K562 (cell line): ENCODE results near the gene GPATCH2. TPM values are rescaled to one million over a fixed set of nuclear protein-coding genes. Genes with fewer than 3 reads are reported as not detected.

ENCODE experiments used
- ATAC-seq: fragments of 200-7000 bp; cut with Tn5 transposase; 3 replicates; pipeline ENCODE4 v1.9.1; 2020; ENCODE audit warnings: moderate library complexity
- BruUV-seq: library from RNA; stranded (reverse); fragments of 400-500 nt; replicated peaks from 2 replicates; lab custom pipeline; 2021; lab: Mats Ljungman, UMichigan
- CTCF ChIA-PET: fragments of 300-600 bp; formaldehyde crosslinking; extraction: SDS; loops from one replicate; lab custom pipeline; 2021; ENCODE audit warnings: low intra/inter-chr PET ratio; lab: Yijun Ruan, JAX
- POLR2A ChIA-PET: fragments of 300-600, 350-650 bp; sonication (Branson Sonifier 250); formaldehyde crosslinking; extraction: SDS; loops from one replicate; lab custom pipeline; 2021; ENCODE audit warnings: antibody characterized with exemption, inconsistent platforms; lab: Yijun Ruan, JAX
- DNase-seq, 4 experiments: peaks; one replicate each; pipeline versions ENCODE4 v3.0.0 to v3.0.0-alpha.2; 2011 to 2018; ENCODE audit warnings: low spot score in 3 of 4, mixed read lengths in 3 of 4; ENCODE audit errors: extremely low read depth in 1 of 4
- FAIRE-seq: peaks from 2 replicates; lab custom pipeline; 2011; peaks lifted over from hg19 to GRCh38; lab: Jason Lieb, UNC
- H2AFZ ChIP-seq: 2 replicates; pipeline ENCODE4 v1.6.0; 2011; ENCODE audit warnings: low read depth, low read length, control low read depth, inconsistent platforms
- H3K27ac ChIP-seq: fragments of 200-600 bp; 3 replicates; pipeline ENCODE4 v1.8.0; 2011; ENCODE audit warnings: low read depth, mild to moderate bottlenecking, control low read depth, inconsistent platforms, low read length, moderate library complexity, mixed read lengths; ENCODE audit errors: extremely low read depth
- H3K27me3 ChIP-seq, 2 experiments: fragments of 300-600 bp in 1 of 2; 2 replicates in 1 of 2; 3 replicates in 1 of 2; pipeline versions ENCODE4 v1.6.0 to v1.8.0; 2011; ENCODE audit warnings: inconsistent platforms in 2 of 2, low read length in 2 of 2, mild to moderate bottlenecking in 1 of 2, mixed read lengths in 1 of 2, moderate library complexity in 1 of 2; ENCODE audit not compliant: control insufficient read depth in 2 of 2, insufficient read depth in 2 of 2
- H3K36me3 ChIP-seq: fragments of 300-600 bp; 3 replicates; pipeline ENCODE4 v1.8.0; 2011; ENCODE audit warnings: mild to moderate bottlenecking, low read length, inconsistent platforms; ENCODE audit not compliant: control insufficient read depth, insufficient read depth
- H3K4me1 ChIP-seq, 2 experiments: fragments of 200-600 bp in 1 of 2; replicated peaks in 1 of 2; 2 replicates in 1 of 2; 3 replicates in 1 of 2; pipeline versions ENCODE4 v1.5.1 to v1.8.0; 2011; ENCODE audit warnings: inconsistent platforms in 2 of 2, low read length in 2 of 2, mild to moderate bottlenecking in 1 of 2, mixed read lengths in 1 of 2, moderate library complexity in 1 of 2; ENCODE audit not compliant: control insufficient read depth in 2 of 2, insufficient read depth in 2 of 2
- H3K4me2 ChIP-seq: 2 replicates; pipeline ENCODE4 v1.6.1; 2011; ENCODE audit warnings: low read length, control low read depth, inconsistent platforms, mixed read lengths; ENCODE audit not compliant: insufficient read depth
- H3K4me3 ChIP-seq: fragments of 200-600 bp; sonication (generic), shearing (Covaris generic); 2 replicates; pipeline ENCODE4 v1.5.1; 2016; ENCODE audit warnings: control low read depth, inconsistent platforms
- H3K79me2 ChIP-seq: fragments of 200-600 bp; 3 replicates; pipeline ENCODE4 v1.8.0; 2011; ENCODE audit warnings: low read length, inconsistent platforms; ENCODE audit not compliant: control insufficient read depth, insufficient read depth
- H3K9ac ChIP-seq, 2 experiments: 2 replicates each; pipeline versions ENCODE4 v1.6.0 to v1.6.1; 2011; ENCODE audit warnings: low read depth in 2 of 2, low read length in 2 of 2, control low read depth in 1 of 2, inconsistent platforms in 1 of 2, mild to moderate bottlenecking in 1 of 2, mixed read lengths in 1 of 2; ENCODE audit not compliant: insufficient read depth in 1 of 2
- H3K9me1 ChIP-seq: one replicate; pipeline ENCODE4 v1.6.0; 2011; ENCODE audit warnings: inconsistent platforms, mild to moderate bottlenecking, low read length, moderate library complexity; ENCODE audit not compliant: control insufficient read depth, insufficient read depth
- H3K9me3 ChIP-seq: replicated peaks from 2 replicates; pipeline ENCODE4 v1.5.1; 2011; ENCODE audit warnings: low read depth, low read length, inconsistent platforms; ENCODE audit not compliant: control insufficient read depth, insufficient read depth
- H4K20me1 ChIP-seq: replicated peaks from 2 replicates; pipeline ENCODE4 v1.6.1; 2011; ENCODE audit warnings: low read length, inconsistent platforms, mixed read lengths; ENCODE audit not compliant: control insufficient read depth, insufficient read depth
- HDAC1 ChIP-seq, 2 experiments: fragments of 450-650 bp; IDR thresholded peaks; 2 replicates each; pipeline ENCODE4 v1.6.1; 2016 to 2017; ENCODE audit warnings: inconsistent platforms in 1 of 2, mild to moderate bottlenecking in 1 of 2, moderate library complexity in 1 of 2
- HMGN3 ChIP-seq: IDR thresholded peaks from 2 replicates; pipeline ENCODE4 v1.6.1; 2011; ENCODE audit warnings: borderline replicate concordance, low read depth, mild to moderate bottlenecking, mixed read lengths, low read length; ENCODE audit not compliant: insufficient read length; ENCODE audit errors: extremely low read depth
- JUNB ChIP-seq: fragments of 450-650 bp; formaldehyde crosslinking; conservative IDR thresholded peaks from 2 replicates; pipeline ENCODE4 v1.4.0; 2020; ENCODE audit warnings: mild to moderate bottlenecking
- MAFK ChIP-seq: IDR thresholded peaks from 2 replicates; pipeline ENCODE4 v1.6.1; 2011; ENCODE audit warnings: low read length, improper control_type of control experiment
- NFRKB ChIP-seq: fragments of 450-650 bp; IDR thresholded peaks from 2 replicates; pipeline ENCODE4 v1.6.1; 2016; ENCODE audit warnings: low read depth
- NR2C1 ChIP-seq, 2 experiments: fragments of 450-650 bp; IDR thresholded peaks; 2 replicates each; pipeline ENCODE4 v1.6.1; 2017; ENCODE audit warnings: mild to moderate bottlenecking in 2 of 2, antibody characterized with exemption in 1 of 2, inconsistent platforms in 1 of 2, missing compliant biosample characterization in 1 of 2, missing genetic modification characterization in 1 of 2
- PTTG1 ChIP-seq: fragments of 450-650 bp; IDR thresholded peaks from 2 replicates; pipeline ENCODE4 v1.6.1; 2016; ENCODE audit warnings: low read depth, mild to moderate bottlenecking, missing genetic modification characterization, missing compliant biosample characterization
- TFAP4 ChIP-seq: sonication (generic); formaldehyde crosslinking; IDR thresholded peaks from 2 replicates; pipeline ENCODE4 v1.8.0; 2022; ENCODE audit warnings: missing genetic modification reagents, mild to moderate bottlenecking, moderate library complexity, borderline replicate concordance
- TGIF2 ChIP-seq: sonication (generic); formaldehyde crosslinking; IDR thresholded peaks from 2 replicates; pipeline ENCODE4 v1.8.1; 2022; ENCODE audit warnings: mild to moderate bottlenecking, missing genetic modification reagents, moderate library complexity
- ZBTB8A ChIP-seq: fragments of 450-650 bp; IDR thresholded peaks from 2 replicates; pipeline ENCODE4 v1.6.1; 2018; ENCODE audit warnings: mild to moderate bottlenecking, moderate library complexity; ENCODE audit not compliant: partially characterized antibody
- ZKSCAN1 ChIP-seq: fragments of 150-350 bp; IDR thresholded peaks from 2 replicates; pipeline ENCODE4 v1.6.1; 2016; ENCODE audit warnings: low read depth, low read length
- ZNF830 ChIP-seq: fragments of 250-450 bp; sonication (Bioruptor Pico); IDR thresholded peaks from 2 replicates; pipeline ENCODE4 v1.5.0; 2021; ENCODE audit warnings: mild to moderate bottlenecking
- WGBS: fragments of 100-300 bp; shearing (Covaris generic); methylation state at CpG from one replicate; pipeline ENCODE4 v1.1.6; 2016; ENCODE audit warnings: low coverage, mixed read lengths; ENCODE audit not compliant: insufficient coverage; ENCODE audit errors: missing lambda C conversion rate; 5-methylcytosine and 5-hydroxymethylcytosine counted together
- in situ Hi-C: fragments of 300-500 bp; cut with MboI; formaldehyde crosslinking; loops from 4 replicates; pipeline ENCODE4 v1.15.0; 2018; ENCODE audit warnings: inconsistent platforms, mixed read lengths
- intact Hi-C: fragments of 100-400 bp; cut with micrococcal nuclease; formaldehyde crosslinking; loops from 2 replicates; pipeline ENCODE4 v1.14.2; 2022
- polyA plus RNA-seq, 8 experiments: library from polyadenylated mRNA; depleted of rRNA in 4 of 8; stranded (reverse) in 5 of 8; unstranded in 3 of 8; fragments of >200 nt; fragmentation: Nextera tagmentation in 2 of 8; fragmentation: Illumina TruSeq in 1 of 8; extraction: Ambion mirVana in 2 of 8; extraction: Trizol in 1 of 8; gene quantifications; 2 replicates each; pipeline versions ENCODE4 v1.2.1 to v1.2.3, GENCODE V29; 2011 to 2014; ENCODE audit warnings: inconsistent platforms in 1 of 8, missing spikeins in 1 of 8
- total RNA-seq, 7 experiments: library from RNA; depleted of rRNA in 6 of 7; stranded (reverse); fragments of >200 nt in 6 of 7; fragmentation: Illumina TruSeq in 2 of 7; extraction: Trizol in 2 of 7; gene quantifications; 2 replicates each; pipeline versions ENCODE4 v1.2.1 to v1.2.3, GENCODE V29; 2011 to 2021; ENCODE audit warnings: low replicate concordance in 1 of 7
- TF ChIP-seq, protein P1 (sequence below): fragments of 450-650 bp; IDR thresholded peaks from 2 replicates; pipeline ENCODE4 v1.6.1; 2016
- TF ChIP-seq, protein P2 (sequence below): fragments of 450-650 bp; formaldehyde crosslinking; conservative IDR thresholded peaks from 2 replicates; pipeline ENCODE4 v1.4.0; 2022; ENCODE audit warnings: mild to moderate bottlenecking, missing genetic modification characterization

Gene GPATCH2
- total and polyA plus RNA-seq, 9 of the 15 experiments (the other 6 are each of a cell fraction or from before 2014, with no cell fraction given), result 0.38 to 2.0 (median 0.55) TPM

DNA sequence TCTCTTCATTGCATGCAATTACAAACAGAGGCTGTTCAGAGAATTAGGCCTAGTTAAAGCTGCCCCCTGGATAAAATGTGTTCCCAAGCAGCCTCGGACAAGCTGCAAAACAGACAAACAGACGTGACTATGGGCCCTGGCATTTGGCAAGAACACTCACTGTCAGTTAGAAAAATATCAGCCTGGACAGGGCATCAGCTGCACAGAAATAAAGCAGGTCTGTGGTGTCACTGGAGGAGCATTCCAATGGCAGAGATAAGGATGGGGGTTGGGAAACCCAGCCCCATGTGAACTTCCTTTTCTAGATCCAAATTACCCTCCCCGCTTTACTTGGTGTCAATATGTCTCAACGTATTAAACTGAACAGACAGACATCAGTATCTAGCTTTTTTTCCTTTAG is 177.1 kb downstream of the GPATCH2 start:
- H3K9ac ChIP-seq, result no peak overlapping the region
- 1% methylated on average over 4 of the region's 4 CpGs for WGBS
- in situ Hi-C loops, result no loop called here
- BruUV-seq, result no TSS peak
- intact Hi-C loops, result no loop called here
- H3K4me2 ChIP-seq, result no peak overlapping the region
- H3K79me2 ChIP-seq, result no peaks in the 10 kb centered on the region
- no peak overlapping the region for H3K4me3 ChIP-seq
- no peaks in the 10 kb centered on the region for H3K9me1 ChIP-seq
- FAIRE-seq (no peak), DNase-seq (no peak), ATAC-seq (no peak)
- no peaks in the 10 kb centered on the region for H4K20me1 ChIP-seq
- H3K9me3 ChIP-seq, result no peaks in the 10 kb centered on the region; the same call in none of the 2 replicates
- no peaks in the 10 kb centered on the region for H3K4me1 ChIP-seq
- ChIA-PET POLR2A (no interaction called here), CTCF (no interaction called here)
- H2AFZ ChIP-seq, result no peak overlapping the region
- H3K36me3 ChIP-seq, result no peaks in the 10 kb centered on the region
- TF ChIP-seq ZKSCAN1 (no peak), NR2C1 (IDR thresholded peaks at IDR 0.05) (no peak), NR2C1 (tag; IDR thresholded peaks at IDR 0.05) (no peak)
- H3K27me3 ChIP-seq, result no peaks in the 10 kb centered on the region
- no peak overlapping the region for H3K27ac ChIP-seq

DNA sequence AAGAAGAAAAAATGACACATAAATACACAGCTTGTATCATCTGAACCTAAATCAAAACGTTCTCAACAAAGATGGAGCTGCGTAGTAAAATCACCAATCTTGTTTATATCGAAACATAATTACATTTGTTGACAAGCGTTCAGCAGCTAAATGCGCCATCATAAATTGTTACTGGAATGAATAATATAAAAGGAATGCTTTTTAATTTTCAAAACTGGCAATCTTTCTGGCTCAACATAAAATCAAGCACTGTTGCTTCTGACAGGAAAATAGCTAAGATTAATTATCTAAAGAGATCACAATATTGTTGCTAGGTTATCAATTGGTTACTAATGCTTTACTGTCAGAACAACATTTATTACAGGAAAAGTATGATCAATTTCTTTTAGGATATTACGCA is 181.5 kb downstream of the GPATCH2 start:
- H3K79me2 ChIP-seq, result no peaks in the 10 kb centered on the region
- H3K27ac ChIP-seq, result no peak overlapping the region
- ChIA-PET POLR2A (no interaction called here), CTCF (no interaction called here)
- no peak overlapping the region for H3K4me3 ChIP-seq
- H3K4me2 ChIP-seq, result no peak overlapping the region
- H2AFZ ChIP-seq, result no peak overlapping the region
- ATAC-seq (no peak), FAIRE-seq (no peak), DNase-seq (no peak)
- H3K36me3 ChIP-seq, result no peaks in the 10 kb centered on the region
- no peaks in the 10 kb centered on the region for H4K20me1 ChIP-seq
- no peak overlapping the region for H3K9ac ChIP-seq
- H3K27me3 ChIP-seq, result no peaks in the 10 kb centered on the region
- 0% methylated on average over 6 of the region's 6 CpGs for WGBS
- H3K4me1 ChIP-seq, result no peaks in the 10 kb centered on the region
- H3K9me1 ChIP-seq, result no peaks in the 10 kb centered on the region
- intact Hi-C loops (no loop called here), in situ Hi-C loops (no loop called here)
- no peaks in the 10 kb centered on the region; the same call in none of the 2 replicates for H3K9me3 ChIP-seq
- BruUV-seq, result no TSS peak
- TF ChIP-seq ZNF830 (no peak), HDAC1 (IDR thresholded peaks at IDR 0.05) (no peak), HMGN3 (no peak), JUNB (no peak), PTTG1 (tag) (no peak), TFAP4 (no peak), ZBTB8A (no peak), MAFK (no peak), NFRKB (no peak), TGIF2 (CRISPR knock-in tag) (no peak)
- TF ChIP-seq, protein P1, sequence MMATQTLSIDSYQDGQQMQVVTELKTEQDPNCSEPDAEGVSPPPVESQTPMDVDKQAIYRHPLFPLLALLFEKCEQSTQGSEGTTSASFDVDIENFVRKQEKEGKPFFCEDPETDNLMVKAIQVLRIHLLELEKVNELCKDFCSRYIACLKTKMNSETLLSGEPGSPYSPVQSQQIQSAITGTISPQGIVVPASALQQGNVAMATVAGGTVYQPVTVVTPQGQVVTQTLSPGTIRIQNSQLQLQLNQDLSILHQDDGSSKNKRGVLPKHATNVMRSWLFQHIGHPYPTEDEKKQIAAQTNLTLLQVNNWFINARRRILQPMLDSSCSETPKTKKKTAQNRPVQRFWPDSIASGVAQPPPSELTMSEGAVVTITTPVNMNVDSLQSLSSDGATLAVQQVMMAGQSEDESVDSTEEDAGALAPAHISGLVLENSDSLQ, result no peak
- TF ChIP-seq, protein P2, sequence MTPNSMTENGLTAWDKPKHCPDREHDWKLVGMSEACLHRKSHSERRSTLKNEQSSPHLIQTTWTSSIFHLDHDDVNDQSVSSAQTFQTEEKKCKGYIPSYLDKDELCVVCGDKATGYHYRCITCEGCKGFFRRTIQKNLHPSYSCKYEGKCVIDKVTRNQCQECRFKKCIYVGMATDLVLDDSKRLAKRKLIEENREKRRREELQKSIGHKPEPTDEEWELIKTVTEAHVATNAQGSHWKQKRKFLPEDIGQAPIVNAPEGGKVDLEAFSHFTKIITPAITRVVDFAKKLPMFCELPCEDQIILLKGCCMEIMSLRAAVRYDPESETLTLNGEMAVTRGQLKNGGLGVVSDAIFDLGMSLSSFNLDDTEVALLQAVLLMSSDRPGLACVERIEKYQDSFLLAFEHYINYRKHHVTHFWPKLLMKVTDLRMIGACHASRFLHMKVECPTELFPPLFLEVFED (CRISPR knock-in tag), result no peak
